GM23338 (cell line): Measurements from ENCODE around the gene PHF1. TPM values are rescaled to one million over a fixed set of nuclear protein-coding genes. Genes with fewer than 3 reads are reported as not detected.

Experiments
- ATAC-seq: fragments of 200-7000 bp; cut with Tn5 transposase; 3 replicates; pipeline ENCODE4 v1.9.1; 2020
- DNase-seq: peaks from one replicate; pipeline ENCODE4 v3.0.0-alpha.2; 2015; ENCODE audit warnings: low spot score
- H2AFZ ChIP-seq: fragments of 200-600 bp; sonication (generic); 2 replicates; pipeline ENCODE4 v1.8.0; 2016; ENCODE audit warnings: antibody characterized with exemption, mild to moderate bottlenecking, moderate library complexity
- H3F3A ChIP-seq: fragments of 200-600 bp; sonication (generic); replicated peaks from 2 replicates; pipeline ENCODE4 v1.8.0; 2017; ENCODE audit warnings: antibody characterized with exemption, mixed run types, low read depth
- H3K27ac ChIP-seq: fragments of 200-600 bp; sonication (generic); 2 replicates; pipeline ENCODE4 v1.6.1; 2016; ENCODE audit warnings: low read depth
- H3K27me3 ChIP-seq: fragments of 200-600 bp; sonication (generic); 2 replicates; pipeline ENCODE4 v1.8.0; 2016; ENCODE audit warnings: mild to moderate bottlenecking, mixed run types, moderate library complexity; ENCODE audit not compliant: insufficient read depth
- H3K36me3 ChIP-seq: fragments of 200-600 bp; sonication (generic); 2 replicates; pipeline ENCODE4 v1.8.0; 2016; ENCODE audit warnings: mild to moderate bottlenecking; ENCODE audit not compliant: insufficient read depth
- H3K4me1 ChIP-seq: fragments of 200-600 bp; sonication (generic); 2 replicates; pipeline ENCODE4 v1.8.0; 2016; ENCODE audit warnings: mild to moderate bottlenecking, moderate library complexity; ENCODE audit not compliant: insufficient read depth
- H3K4me2 ChIP-seq: fragments of 200-600 bp; sonication (generic); 2 replicates; pipeline ENCODE4 v1.7.1; 2017; ENCODE audit warnings: mixed run types
- H3K4me3 ChIP-seq: fragments of 200-600 bp; sonication (generic); 2 replicates; pipeline ENCODE4 v1.6.1; 2016; ENCODE audit warnings: mixed run types
- H3K79me2 ChIP-seq: fragments of 200-600 bp; sonication (generic); replicated peaks from 2 replicates; pipeline ENCODE4 v1.8.0; 2017; ENCODE audit warnings: mild to moderate bottlenecking; ENCODE audit not compliant: insufficient read depth
- H3K9me2 ChIP-seq: fragments of 200-600 bp; sonication (generic); 2 replicates; pipeline ENCODE4 v1.8.0; 2017; ENCODE audit not compliant: insufficient read depth
- H4K20me1 ChIP-seq: fragments of 200-600 bp; sonication (generic); replicated peaks from 2 replicates; pipeline ENCODE4 v1.8.0; 2017; ENCODE audit warnings: mild to moderate bottlenecking; ENCODE audit not compliant: insufficient read depth
- H3K27ac Mint-ChIP-seq: 2 replicates; pipeline ENCODE4 v1.8.0; 2020; ENCODE audit warnings: inconsistent platforms, mild to moderate bottlenecking, moderate library complexity, mixed read lengths
- H3K27me3 Mint-ChIP-seq: 3 replicates; pipeline ENCODE4 v1.8.0; 2022; ENCODE audit warnings: low read depth, mild to moderate bottlenecking, moderate library complexity, mixed read lengths, inconsistent platforms; ENCODE audit not compliant: insufficient read depth, poor library complexity
- H3K36me3 Mint-ChIP-seq: 3 replicates; pipeline ENCODE4 v1.8.0; 2021; ENCODE audit warnings: low read depth, mild to moderate bottlenecking, inconsistent platforms, moderate library complexity, mixed read lengths
- H3K4me1 Mint-ChIP-seq: 3 replicates; pipeline ENCODE4 v1.8.0; 2020; ENCODE audit warnings: mild to moderate bottlenecking, inconsistent platforms, mixed read lengths
- H3K4me3 Mint-ChIP-seq: 3 replicates; pipeline ENCODE4 v1.8.0; 2021; ENCODE audit warnings: moderate library complexity, mild to moderate bottlenecking, inconsistent platforms, mixed read lengths
- H3K9me3 Mint-ChIP-seq: 3 replicates; pipeline ENCODE4 v1.8.0; 2020; ENCODE audit warnings: moderate library complexity, mild to moderate bottlenecking, inconsistent platforms, mixed read lengths
- CTCF ChIP-seq, 2 experiments: fragments of 200-600 bp in 1 of 2; sonication (generic) in 1 of 2; conservative IDR thresholded peaks; 2 replicates each; pipeline versions ENCODE4 v1.5.1 to v1.6.1; 2016 to 2017; ENCODE audit warnings: antibody characterized with exemption in 2 of 2, low read depth in 2 of 2, mild to moderate bottlenecking in 2 of 2, moderate library complexity in 1 of 2
- ETS1 ChIP-seq: IDR thresholded peaks from 2 replicates; pipeline ENCODE4 v1.6.1; 2016; ENCODE audit warnings: antibody characterized with exemption
- EZH2phosphoT487 ChIP-seq: fragments of 200-600 bp; sonication (generic); IDR thresholded peaks from one replicate; pipeline ENCODE4 v1.8.1; 2018; ENCODE audit warnings: antibody characterized with exemption; ENCODE audit not compliant: unreplicated experiment
- JUNB ChIP-seq: IDR thresholded peaks from one replicate; pipeline ENCODE4 v1.6.1; 2016; ENCODE audit warnings: antibody characterized with exemption; ENCODE audit not compliant: unreplicated experiment
- NANOG ChIP-seq: IDR thresholded peaks from 2 replicates; pipeline ENCODE4 v1.6.1; 2016; ENCODE audit warnings: antibody characterized with exemption, borderline replicate concordance
- POLR2AphosphoS5 ChIP-seq: IDR thresholded peaks from 2 replicates; pipeline ENCODE4 v1.6.1; 2016; ENCODE audit warnings: antibody characterized with exemption, low read depth
- REST ChIP-seq: IDR thresholded peaks from one replicate; pipeline ENCODE4 v1.6.1; 2018; ENCODE audit warnings: antibody characterized with exemption; ENCODE audit not compliant: unreplicated experiment
- STAT1 ChIP-seq: IDR thresholded peaks from one replicate; pipeline ENCODE4 v1.6.1; 2016; ENCODE audit warnings: antibody characterized with exemption; ENCODE audit not compliant: unreplicated experiment
- ZNF114 ChIP-seq: fragments of 250-450 bp; sonication (Bioruptor Pico); IDR thresholded peaks from 2 replicates; pipeline ENCODE4 v1.5.0; 2020; ENCODE audit warnings: mild to moderate bottlenecking, moderate library complexity
- ZNF331 ChIP-seq: fragments of 250-450 bp; sonication (Bioruptor Pico); IDR thresholded peaks from 2 replicates; pipeline ENCODE4 v1.5.0; 2020; ENCODE audit warnings: low read depth, mild to moderate bottlenecking, moderate library complexity
- ZNF462 ChIP-seq: fragments of 250-450 bp; sonication (Bioruptor Pico); IDR thresholded peaks from 2 replicates; pipeline ENCODE4 v1.5.0; 2020; ENCODE audit warnings: mild to moderate bottlenecking, moderate library complexity
- polyA plus RNA-seq: library from polyadenylated mRNA; unstranded; fragments of >200 nt; fragmentation: Nextera tagmentation; extraction: Ambion mirVana; gene quantifications from 2 replicates; pipeline ENCODE4 v1.2.1, GENCODE V29; 2016
- total RNA-seq: library from RNA; depleted of rRNA; stranded (reverse); fragments of >200 nt; shearing (Covaris generic); gene quantifications from 2 replicates; pipeline ENCODE4 v1.2.3, GENCODE V29; 2014

PHF1 gene
- total and polyA plus RNA-seq, 2 experiments from 2014 or later: 29.4 to 46.7 TPM

GRCh38 chr6:33438978-33439594 is 28.3 kb downstream of the PHF1 start:
- Histone ChIP-seq H2AFZ (no peak overlapping the region), H3K4me1 (peaks cover 4% of the 10 kb centered on the region), H3K4me3 (no peak overlapping the region), H3K9me2 (no peaks in the 10 kb centered on the region), H3K27me3 (no peaks in the 10 kb centered on the region), H3K4me2 (no peak overlapping the region), H3K79me2 (peaks cover 16% of the 10 kb centered on the region), H4K20me1 (peaks cover 3% of the 10 kb centered on the region), H3K27ac (0 out of 2 replicates have a peak overlapping the region, but pooled peaks have one; percentile 66), H3F3A (0 out of 2 replicates have a peak, but pooled peaks cover 4% of the 10 kb centered on the region), H3K36me3 (peaks cover 55% of the 10 kb centered on the region)
- Mint-ChIP-seq H3K4me3 (no peak overlapping the region; the same call in 2 of the 3 replicates), H3K4me1 (peaks cover 19% of the 10 kb centered on the region), H3K36me3 (peaks cover 98% of the 10 kb centered on the region), H3K27me3 (peaks cover 15% of the 10 kb centered on the region), H3K9me3 (no peaks in the 10 kb centered on the region; the same call in 2 of the 3 replicates), H3K27ac (peak overlapping the region; percentile 19; the same call in 1 of the 2 replicates)
- TF ChIP-seq CTCF (conservative IDR thresholded peaks at IDR 0.05; ENCODE audit: low read depth in 2 of 2) (no peak), EZH2phosphoT487 (no peak), POLR2AphosphoS5 (no peak), REST (no peak), ZNF114 (CRISPR knock-in tag) (no peak), JUNB (no peak), NANOG (no peak), ZNF462 (CRISPR knock-in tag) (no peak), ZNF331 (CRISPR knock-in tag) (no peak), ETS1 (no peak), STAT1 (no peak)
- DNase-seq (no peak), ATAC-seq (no peak)
